Cerebellar nuclear complex (tissue), 1 donor: ENCODE data around the gene TSPAN4.

Experiments used
- DNase-seq, 2 experiments: peaks; one replicate each; lab custom pipeline; 2025; lab: John Stamatoyannopoulos, UW

TSPAN4 gene

DNA sequence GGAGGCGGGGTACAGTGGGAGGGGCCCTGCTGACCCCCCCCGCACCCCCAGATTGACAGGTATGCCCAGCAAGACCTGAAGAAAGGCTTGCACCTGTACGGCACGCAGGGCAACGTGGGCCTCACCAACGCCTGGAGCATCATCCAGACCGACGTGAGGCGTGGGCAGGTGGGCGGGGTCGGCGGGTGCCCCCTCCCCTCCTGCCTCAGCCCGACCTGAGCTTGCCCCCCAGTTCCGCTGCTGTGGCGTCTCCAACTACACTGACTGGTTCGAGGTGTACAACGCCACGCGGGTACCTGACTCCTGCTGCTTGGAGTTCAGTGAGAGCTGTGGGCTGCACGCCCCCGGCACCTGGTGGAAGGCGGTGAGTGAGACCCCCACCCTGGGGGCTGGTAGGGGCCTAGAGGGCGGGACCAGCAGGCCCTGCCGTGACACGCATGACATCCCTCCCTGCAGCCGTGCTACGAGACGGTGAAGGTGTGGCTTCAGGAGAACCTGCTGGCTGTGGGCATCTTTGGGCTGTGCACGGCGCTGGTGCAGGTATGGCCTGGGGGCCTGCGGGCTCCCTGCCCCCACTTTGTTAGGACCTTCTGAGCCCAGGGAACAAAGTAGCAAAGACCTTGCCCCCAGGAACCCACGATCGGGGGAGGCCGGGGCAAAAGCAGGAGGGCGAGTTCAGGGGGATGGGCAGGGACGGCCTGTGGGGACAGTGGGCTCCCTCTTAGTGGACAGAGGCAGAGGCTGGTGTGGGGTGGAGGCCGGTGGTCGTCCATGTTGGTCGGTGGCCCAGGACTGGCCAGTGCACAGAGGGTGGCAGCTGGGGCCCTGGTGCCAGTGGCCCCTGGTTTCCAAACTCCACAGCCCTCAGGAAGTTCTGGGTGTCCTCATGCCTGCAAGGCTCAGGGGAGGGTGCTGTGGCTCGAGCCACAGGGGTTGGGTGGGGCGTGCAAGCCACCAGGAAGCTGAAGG is 23.1 kb downstream of the TSPAN4 start:
- DNase-seq: no peak

DNA sequence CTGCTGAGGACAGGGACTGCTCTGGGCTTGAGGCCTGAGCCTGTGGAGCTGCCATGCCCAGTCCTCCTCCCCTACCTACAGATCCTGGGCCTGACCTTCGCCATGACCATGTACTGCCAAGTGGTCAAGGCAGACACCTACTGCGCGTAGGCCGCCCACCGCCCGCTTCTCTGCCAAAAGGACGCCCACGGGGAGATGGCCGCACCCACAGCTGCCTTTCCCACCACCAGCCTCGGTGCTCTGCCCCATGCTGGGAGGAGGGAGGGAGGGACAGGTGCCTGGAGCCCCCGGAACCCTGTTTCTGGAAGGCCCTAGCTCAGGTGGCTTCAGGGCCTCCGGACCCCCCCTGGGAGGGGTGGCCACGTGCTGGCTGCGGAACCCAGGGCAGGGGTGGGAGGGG is 23.8 kb downstream of the TSPAN4 start:
- DNase-seq: no peak

DNA sequence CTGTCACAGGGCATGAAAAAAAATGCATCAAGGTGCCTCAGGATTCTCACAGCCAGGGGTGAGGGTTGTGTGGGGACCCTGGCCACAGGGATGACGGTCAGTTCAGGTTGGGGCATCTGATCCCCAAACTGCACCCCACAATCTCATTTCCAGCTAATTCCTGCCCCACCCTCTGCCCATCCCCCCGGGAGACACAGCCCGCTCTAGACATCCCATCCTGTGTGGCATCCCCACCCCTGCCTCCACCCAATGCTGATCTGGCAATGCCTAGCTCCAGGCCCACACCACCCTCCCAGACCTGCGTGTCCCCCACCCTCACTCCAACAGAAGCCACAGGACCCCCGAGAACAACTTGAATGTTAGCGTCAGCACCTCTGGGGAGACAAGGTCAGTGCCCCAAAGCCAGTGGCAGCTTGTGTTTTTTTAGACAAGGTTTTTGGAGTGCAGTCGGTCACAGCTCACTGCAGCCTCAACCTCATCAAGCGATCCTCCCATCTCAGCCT is 25.3 kb downstream of the TSPAN4 start:
- no peak for DNase-seq

DNA sequence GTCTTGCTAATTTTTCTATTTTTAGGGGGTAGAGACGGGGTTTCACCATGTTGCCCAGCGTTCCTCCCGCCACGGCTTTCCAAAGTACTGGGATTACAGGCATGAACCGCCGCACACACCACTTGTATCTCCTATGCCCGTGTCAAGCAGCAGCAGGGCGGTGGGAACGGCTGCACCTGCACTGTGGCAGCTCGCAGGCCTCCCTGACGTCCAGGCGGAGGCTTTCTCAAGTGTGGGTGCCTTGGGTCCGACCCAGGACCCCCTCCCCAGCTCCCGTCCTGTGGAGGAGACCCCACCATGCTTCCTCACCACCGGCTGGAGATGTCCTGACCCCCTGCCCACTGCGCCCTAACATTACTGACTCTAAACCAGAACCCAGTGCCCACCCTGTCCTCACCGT is 25.7 kb downstream of the TSPAN4 start:
- DNase-seq: no peak

DNA sequence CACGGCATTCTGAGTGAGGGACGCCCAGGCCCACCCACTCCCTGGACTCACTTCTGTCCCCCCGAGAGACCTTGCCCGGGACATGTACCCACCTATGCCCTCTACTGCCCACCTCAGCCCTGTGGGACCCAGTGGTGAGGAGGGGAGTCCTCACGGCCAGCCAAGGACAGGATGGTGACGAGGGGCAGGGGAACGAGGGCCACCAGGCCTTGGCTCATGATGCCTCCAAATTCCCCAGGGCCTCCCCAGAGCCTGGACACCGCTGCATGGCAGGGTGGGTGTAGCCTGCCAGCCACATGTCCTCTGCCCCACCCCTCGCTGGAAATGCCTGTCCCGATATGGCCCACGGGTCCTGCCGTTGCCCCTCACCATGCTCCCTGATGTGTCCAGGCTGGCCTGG is 26.1 kb downstream of the TSPAN4 start:
- no peak for DNase-seq

DNA sequence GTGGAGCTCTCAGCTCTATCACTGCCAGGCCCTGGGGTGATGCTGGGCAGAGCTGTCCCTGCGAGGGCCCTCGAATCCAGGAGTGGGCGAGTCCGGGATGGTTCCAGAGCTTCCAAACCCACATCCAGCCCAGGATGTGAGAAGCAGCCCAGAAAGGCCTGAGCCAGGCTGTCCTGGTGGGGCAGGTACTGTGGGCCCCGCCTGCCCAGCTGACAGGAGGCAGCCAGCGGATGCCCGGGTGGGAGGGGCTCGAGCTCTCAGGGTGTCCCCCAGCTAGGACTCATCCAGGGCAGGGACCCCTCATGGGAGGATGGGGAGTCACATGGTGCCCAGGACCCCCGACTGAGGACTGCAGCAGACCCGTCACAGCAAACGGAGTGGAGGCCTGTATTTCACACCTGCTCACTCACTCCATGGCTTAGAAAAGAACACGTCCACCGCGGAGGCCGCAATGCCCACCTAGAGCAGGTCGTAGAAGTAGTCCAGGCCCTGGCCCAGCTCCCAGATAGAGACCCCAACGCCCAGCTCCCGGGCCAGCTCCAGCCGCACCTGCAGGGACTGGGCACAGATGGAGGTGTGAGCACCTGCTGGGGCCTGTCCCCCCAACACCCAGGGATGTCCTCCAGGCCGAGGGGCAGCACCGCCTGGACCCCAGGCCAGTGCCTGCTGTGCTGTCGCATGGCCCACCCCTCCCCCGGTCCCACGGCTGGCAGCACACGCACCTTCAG is 26.9 kb downstream of the TSPAN4 start:
- DNase-seq: no peak

DNA sequence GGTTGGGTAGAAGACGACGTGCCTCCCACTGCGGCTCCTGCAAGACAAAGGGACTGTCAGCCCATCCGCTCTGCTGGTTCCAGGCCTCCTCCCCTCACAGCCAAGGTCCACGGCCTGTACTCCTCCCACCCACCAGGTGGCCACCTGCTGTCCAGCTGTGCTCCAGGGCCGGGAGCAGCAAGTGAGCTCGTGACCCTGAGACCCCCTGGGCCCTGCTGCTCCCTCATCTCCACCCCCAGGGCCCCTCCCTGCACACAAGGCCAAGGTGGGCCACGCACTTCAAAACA is 27.4 kb downstream of the TSPAN4 start:
- DNase-seq: no peak

DNA sequence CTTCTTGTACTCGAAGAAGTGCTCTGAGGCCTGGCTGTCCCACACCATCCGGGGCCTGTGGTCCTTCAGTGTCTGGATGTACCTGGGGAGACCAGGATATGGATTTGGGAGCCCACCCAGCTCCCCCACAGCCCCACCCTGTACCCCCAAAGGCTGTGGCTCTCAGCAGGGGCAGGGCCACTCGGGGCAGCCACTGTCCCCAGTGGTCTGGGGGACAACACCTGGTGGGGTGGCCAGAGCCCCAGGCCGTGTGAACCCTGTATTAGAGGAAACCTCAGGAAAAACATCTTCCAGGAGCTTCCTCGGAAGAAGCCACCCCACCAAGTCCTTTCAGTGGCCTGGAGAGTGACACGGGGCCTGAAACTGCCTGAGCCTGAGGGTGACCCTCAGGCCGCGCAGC is 27.8 kb downstream of the TSPAN4 start:
- no peak for DNase-seq

DNA sequence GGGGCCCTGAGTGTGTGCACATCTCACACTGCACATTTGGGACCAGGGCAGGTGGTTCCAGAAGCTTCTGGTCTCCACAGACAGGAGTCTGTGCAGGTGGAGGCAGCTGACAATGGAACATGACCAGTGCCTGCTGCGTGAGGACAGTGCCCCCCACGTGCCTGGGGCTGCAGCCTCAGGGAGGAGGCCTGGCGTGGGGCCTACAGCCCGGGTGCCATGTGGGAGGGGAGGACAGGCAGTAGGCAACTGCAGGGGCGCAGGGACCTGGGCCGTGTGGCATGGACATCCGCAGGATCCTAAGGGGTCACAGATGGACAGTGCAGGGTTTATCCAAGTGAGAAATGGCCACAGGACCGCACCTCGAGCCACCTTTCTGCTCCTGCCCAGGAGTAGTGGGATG is 28.8 kb downstream of the TSPAN4 start:
- DNase-seq: no peak

DNA sequence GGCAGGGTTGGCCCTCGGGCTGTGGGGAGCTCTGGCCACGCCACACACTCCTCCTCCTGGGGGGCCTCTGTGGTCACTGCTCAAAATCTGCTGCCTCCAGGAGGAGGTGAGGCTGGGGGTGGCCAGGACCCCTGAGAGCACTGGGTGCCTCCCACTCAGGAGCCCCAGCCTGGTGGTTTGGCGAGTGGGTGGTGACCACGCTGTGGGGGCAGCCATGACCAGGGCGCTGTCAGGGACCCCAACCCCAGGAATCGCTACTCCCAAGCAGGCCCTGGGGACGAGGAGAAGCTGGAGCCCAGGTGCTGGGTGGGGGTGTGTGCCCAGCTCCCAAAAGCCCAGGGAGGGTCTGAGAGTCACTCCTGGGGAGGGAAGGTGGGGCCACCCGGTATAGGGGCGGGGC is 30.1 kb downstream of the TSPAN4 start:
- no peak for DNase-seq

DNA sequence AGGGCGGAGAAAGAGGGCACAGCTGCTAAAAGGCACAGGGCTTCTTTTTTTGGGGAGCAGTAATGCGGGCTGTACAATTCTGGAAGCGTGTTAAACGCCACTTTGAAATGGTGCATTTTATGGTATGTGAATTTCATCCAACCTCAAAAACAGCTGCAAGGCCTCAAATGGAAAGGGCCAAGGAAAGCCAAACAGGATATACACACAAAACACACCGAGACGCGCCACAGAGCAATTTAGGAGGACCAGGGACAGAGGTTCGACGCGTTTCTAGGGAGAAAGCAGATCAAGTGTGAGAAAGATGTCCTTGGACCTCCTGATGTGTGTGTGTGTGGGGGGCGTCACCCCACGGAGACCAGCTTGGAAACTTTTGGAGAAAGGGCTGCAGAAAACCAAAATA is 31.1 kb downstream of the TSPAN4 start:
- DNase-seq: no peak

DNA sequence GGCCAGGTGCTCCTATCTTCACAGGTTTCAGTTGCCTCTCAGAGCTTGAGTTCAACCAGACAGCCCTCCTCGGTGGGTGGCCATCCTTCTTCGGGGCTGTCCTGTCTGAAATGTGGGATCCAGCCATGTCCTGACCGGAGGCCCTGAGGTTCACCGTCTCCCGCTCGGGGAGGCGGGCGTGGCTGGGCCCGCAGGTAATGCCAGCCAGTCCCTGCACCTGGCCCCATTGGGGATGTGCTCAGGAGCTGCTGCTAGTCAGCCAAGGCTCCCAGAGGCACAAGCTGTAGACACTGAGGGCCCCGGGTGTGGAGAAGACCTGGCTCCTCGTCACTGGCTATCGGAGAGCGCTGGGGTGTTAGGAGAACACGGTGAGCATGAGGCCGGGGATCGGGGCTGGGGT is 32.6 kb downstream of the TSPAN4 start:
- DNase-seq: no peak

DNA sequence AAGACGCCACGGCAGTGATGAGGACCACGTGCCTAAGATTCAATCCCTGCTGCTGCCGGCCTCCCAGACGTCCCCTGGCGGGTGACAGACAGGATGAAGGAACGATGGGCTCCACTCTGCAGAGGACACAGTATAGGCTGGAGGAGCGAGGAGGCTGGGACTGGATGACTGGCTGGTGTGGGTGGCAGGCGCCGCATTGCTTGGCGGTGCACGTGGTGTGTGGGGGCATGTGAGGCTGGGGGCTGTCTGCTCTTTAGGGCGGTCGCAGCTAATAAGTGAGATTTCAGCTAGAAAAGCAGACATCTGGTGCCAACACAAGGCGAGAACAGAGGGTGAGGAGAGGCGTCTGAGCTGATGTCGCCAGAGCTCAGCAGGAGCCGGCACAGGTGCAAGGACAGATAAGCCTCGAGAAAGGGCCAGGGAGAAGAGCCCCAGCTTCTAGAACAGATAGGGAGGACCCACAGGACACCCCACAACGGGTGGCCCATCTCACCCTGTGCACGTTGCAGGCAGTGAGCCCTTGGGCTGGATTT is 33.2 kb downstream of the TSPAN4 start:
- no peak for DNase-seq

DNA sequence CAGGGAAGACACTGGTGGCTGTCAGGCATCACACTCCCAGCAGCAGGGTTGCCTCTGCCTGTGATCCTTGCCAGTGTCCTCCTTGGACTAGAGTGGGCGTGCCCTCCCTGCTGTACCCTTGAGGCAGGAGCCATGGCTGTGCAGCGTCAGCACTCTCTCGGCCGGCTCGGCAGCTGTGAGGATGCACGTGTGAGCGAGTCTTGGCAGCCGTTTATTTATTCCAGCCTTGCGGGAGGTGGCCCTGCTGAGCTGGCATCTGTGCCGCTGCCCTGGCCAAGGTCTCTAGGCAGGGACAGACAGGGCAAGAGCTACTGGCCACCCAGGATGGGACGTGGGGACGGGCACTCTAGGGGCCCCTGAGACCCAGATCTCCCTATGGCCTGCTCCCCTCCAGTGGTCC is 33.9 kb downstream of the TSPAN4 start:
- DNase-seq: peak; percentile 50 to 76

DNA sequence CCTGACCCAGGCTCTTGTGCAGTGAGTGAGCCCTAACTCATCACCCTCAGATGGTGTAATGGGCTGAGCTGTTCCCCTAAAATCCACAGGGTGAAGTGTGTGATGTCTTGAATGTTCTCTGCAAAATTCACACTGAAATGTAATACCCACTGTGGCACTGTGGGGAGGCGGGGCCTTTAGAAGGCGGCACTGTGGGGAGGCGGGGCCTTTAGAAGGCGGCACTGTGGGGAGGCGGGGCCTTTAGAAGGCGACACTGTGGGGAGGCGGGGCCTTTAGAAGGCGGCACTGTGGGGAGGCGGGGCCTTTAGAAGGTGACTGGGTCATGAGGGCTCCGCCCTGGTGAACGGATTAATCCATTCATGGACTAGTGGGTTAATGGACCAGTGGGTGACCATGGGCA is 34.9 kb downstream of the TSPAN4 start:
- DNase-seq: no peak

DNA sequence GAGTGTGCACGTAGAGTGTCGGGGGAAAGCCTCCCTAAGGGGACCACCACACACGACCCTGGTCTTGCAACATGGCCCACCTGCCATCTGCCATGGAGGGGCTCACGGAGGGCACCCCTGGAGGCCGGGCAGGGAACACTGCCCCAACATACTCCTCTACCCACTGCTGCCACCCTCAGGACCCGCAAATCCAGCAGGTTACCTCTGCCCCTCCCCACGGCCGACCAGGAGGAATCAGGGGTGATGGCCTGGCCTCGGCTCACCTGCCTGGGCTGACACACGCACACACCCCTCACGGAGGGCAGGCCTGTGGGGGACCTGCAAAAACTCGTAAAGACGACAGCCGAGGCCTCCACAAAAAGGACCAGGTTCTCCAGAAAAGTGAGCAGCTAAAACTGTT is 37.8 kb downstream of the TSPAN4 start:
- DNase-seq: no peak

DNA sequence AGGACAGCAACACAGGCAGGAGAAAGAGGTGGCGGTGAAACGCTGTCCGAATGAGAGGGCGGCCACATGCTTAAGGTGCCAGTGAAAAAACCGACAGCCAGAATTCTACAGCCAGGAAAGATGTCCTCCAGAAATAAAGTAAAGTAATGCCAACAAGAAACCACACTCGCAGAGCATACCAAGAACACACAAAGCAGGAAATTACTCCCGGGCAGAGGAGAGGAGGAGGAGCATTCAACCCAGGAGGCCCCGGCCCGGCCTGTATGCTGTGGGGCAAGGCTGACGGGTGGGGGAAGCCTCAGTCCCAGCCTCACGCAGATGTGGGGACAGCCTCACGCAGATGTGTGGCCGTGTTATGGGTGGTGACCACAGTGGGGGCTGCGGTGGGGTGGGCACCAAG is 39.9 kb downstream of the TSPAN4 start:
- no peak for DNase-seq

DNA sequence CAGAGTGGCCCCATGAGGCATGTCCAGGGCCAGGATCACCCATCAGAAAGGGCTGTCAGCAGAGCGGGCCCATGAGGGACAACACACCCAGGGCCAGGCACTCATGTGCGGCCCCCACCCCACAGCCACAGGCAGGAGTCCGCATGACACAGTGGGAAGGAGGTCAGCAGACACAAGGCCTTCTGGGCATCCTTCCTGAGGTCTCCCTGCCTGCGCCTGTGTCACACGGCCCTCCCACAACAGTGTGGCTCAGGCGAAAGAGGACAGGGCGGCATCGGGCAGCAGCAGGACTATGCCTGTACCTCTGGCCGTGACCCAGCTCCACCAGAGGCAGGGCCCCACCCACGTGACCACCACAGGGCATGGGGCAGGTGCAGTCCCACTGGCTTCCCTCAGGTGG is 40.9 kb downstream of the TSPAN4 start:
- DNase-seq: no peak

DNA sequence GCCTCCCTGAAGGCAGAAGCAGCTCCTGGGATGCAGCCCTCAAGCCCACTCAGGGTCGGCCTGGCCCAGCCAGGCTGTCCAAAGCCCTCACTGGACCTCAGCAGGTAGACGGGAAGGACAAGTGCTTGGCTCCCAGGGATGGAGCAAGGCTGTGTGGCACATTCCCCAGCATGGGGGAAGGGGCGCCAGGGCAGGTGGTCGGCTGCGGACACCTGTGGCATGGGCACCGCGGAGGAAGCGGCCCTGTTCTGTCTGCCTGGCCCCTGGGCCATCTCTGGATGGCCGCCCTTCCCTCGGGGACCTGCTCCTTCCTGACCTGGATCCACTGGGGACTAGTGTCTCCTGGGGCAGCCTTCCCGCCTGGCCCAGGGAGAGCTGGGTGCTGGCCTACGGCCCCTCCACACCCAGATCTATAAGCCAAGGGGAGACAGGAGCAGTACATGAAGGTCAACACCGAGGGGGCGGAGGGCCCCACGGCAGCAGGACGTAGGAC is 42.0 kb downstream of the TSPAN4 start:
- DNase-seq: no peak

DNA sequence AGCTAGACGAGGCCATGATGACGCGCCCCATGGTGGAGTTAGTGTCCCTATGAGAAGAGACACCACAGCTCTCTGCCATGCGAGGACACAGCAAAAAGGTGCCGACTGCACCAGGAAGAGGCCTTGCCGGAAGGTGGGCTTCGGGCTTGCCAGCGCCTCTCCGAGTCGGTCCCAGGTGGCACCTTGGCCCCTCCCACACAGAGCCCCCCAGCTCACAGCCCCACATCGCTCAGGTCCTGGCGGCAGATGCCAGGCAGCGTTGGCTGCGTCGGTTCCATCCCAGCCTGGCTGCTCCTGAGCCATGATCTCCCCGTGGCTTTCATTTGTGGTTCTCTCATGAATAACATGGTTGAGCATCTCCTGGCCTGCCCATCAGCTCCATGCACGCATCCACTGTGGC is 43.9 kb downstream of the TSPAN4 start:
- DNase-seq: no peak

DNA sequence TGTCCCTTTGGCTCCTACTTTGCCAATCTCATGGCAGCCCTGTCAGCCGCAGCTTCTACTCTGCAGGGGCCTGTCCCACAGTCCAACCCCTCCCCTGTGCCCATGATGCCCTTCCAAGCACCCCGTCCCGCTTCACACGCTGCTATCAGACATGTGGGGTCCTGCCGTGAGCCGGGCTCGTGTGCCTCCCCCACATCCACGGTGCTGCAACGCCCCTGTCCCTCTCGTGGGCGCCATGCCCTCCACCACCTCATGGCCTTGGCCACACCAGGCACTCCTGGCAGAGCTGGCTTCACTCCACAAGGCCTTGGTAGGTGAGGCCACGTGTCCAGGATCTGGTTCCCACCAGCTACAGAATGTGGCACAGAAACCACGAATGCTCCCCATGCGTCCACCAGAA is 44.9 kb downstream of the TSPAN4 start:
- no peak for DNase-seq

DNA sequence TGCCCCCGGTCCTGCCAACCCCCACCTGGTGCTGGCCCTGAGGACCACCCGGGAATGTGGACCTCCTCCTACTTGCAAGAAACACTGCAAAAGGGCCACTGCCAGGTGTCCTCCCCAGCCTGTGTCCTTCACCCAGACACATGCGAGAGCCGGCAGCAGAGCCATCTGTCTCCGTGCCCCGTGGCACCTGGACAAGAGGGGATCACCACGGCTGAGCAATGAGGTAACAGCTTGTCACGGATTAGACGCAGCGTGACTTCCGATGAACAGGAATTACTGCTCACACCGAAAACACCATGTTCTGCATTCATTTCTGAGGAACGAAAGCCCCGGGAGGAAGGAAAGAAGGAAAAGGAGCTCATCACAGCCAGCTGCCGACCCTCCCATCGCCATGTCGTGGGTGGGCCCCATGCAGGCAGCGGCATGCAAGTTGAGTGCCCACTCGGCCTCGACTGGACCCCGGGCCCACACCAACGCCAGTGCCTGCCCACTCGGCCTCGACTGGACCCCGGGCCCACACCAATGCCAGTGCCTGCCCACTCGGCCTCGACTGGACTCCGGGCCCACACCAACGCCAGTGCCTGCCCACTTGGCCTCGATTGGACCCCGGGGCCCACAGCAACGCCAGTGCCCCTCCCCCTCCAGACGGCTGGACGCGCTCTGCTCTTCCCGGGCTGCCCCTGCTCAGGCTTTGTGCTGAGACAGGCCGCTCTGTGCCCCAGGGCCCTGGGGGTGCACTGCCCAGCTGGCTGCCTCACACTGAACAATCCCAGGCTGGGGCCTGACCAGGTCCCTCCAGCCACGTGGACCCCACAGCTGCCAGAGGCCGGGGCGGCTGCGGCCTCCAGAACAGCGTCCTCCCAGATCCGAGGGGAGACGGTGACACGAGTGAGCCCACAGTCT is 45.9 kb downstream of the TSPAN4 start:
- peak; percentile 87 to 96 for DNase-seq
